Sigmoid colon (tissue), 7 donors: ENCODE results near the gene RELB. TPM values are rescaled to one million over a fixed set of nuclear protein-coding genes. Genes with fewer than 3 reads are reported as not detected.

Experiments
- DNase-seq: peaks from one replicate; pipeline ENCODE4 v3.0.0-alpha.2; 2019
- H3K27ac ChIP-seq, 4 donors: fragments of 200-600 bp; sonication (generic); one replicate each; pipeline ENCODE4 v1.5.1; 2016 to 2019; ENCODE audit warnings: mild to moderate bottlenecking in 1 of 4
- H3K27me3 ChIP-seq, 3 donors: fragments of 200-600 bp; sonication (generic); one replicate each; pipeline ENCODE4 v1.5.1; 2019; ENCODE audit warnings: mild to moderate bottlenecking in 1 of 3
- H3K36me3 ChIP-seq, 4 donors: fragments of 200-600 bp; sonication (generic); one replicate each; pipeline ENCODE4 v1.5.1; 2016 to 2019
- H3K4me1 ChIP-seq, 4 donors: fragments of 200-600 bp; sonication (generic); one replicate each; pipeline ENCODE4 v1.5.1; 2017 to 2019
- H3K4me3 ChIP-seq, 4 donors: fragments of 200-600 bp; sonication (generic); one replicate each; pipeline ENCODE4 v1.5.1; 2017 to 2019; ENCODE audit warnings: mild to moderate bottlenecking in 2 of 4, moderate library complexity in 1 of 4
- H3K9me3 ChIP-seq, 4 donors: fragments of 200-600 bp in 3 of 4; sonication (generic) in 3 of 4; one replicate each; pipeline versions ENCODE4 v1.5.1 to v1.6.1; 2013 to 2019
- EP300 ChIP-seq, 4 donors: sonication (generic); formaldehyde crosslinking; IDR thresholded peaks; one replicate each; pipeline ENCODE4 v1.6.1; 2017; ENCODE audit warnings: antibody characterized with exemption in 4 of 4
- POLR2A ChIP-seq, 2 donors: fragments of 450-650 bp; IDR thresholded peaks; one replicate each; pipeline ENCODE4 v1.6.1; 2016; ENCODE audit warnings: antibody characterized with exemption in 2 of 2, mild to moderate bottlenecking in 2 of 2, moderate library complexity in 2 of 2
- POLR2AphosphoS5 ChIP-seq, 4 donors: sonication (generic); formaldehyde crosslinking; IDR thresholded peaks; one replicate each; pipeline ENCODE4 v1.6.1; 2017; ENCODE audit warnings: antibody characterized with exemption in 4 of 4
- WGBS, 2 donors: extraction: QIAGEN DNeasy Blood & Tissue Kit; methylation state at CpG; one replicate each; pipeline ENCODE4 v1.1.7; 2013; 5-methylcytosine and 5-hydroxymethylcytosine counted together
- intact Hi-C: fragments of 100-400 bp; cut with DNase I; formaldehyde crosslinking; loops from one replicate; pipeline ENCODE4 v1.15.1; 2023
- polyA plus RNA-seq, 3 donors: library from polyadenylated mRNA; stranded (reverse); fragments of 200-250 nt; gene quantifications; one replicate each; pipeline ENCODE4 v1.2.3, GENCODE V29; 2013
- small RNA-seq, 3 donors: library from RNA; depleted of rRNA; stranded (forward); fragments of <200 nt; gene quantifications; one replicate each; pipeline ENCODE3, GENCODE V24; 2016
- total RNA-seq, 4 donors: library from RNA; depleted of rRNA; stranded (reverse); fragments of >200 nt; gene quantifications; one replicate each; pipeline ENCODE4 v1.1.0, GENCODE V29; 2016
- TF ChIP-seq, protein P1 (sequence below), 4 experiments: fragments of 450-650 bp in 3 of 4; fragments of 200-600 bp in 1 of 4; IDR thresholded peaks; one replicate each; pipeline ENCODE4 v1.5.1; 2016 to 2019; ENCODE audit warnings: antibody characterized with exemption in 4 of 4, mild to moderate bottlenecking in 3 of 4, moderate library complexity in 2 of 4
- donor health status: healthy with polysubstance abuse.
- donor health status: Bipolar disorder and iron deficiency.
- donor health status: healthy.

RELB gene
- total and polyA plus RNA-seq, 7 donors, result 3.2 to 50.2 (median 16.7) TPM

DNA sequence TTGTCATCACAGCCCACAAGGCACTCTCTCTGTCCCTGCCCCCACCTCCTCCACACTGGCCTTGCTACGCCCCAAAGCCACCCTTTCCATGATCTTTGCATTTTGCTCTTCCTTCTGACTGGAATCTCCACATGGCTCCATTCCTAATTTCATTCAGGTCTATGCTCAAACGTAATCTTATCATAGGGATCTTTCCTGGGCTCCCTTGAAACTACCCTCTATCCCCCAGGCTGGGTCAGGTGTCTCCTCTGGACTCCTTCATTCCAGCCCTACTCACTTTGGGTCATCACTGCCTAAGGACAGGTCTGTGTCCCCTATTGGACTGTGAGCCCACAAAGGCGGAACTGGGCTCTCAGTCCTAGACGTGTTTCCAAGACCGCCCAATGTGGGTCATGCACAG, 80.9 kb downstream of the RELB start:
- Histone ChIP-seq H3K27ac (no peak overlapping the region), H3K4me1 (peaks cover 0 to 22% (median 14%) of the 10 kb centered on the region in 4 donors), H3K27me3 (no peaks in the 10 kb centered on the region), H3K9me3 (no peaks in the 10 kb centered on the region), H3K36me3 (peaks cover 0 to 22% (median 5%) of the 10 kb centered on the region in 4 donors), H3K4me3 (no peak overlapping the region)
- intact Hi-C loops, result no loop called here
- 94 to 95% methylated on average over 5 of the region's 5 CpGs for WGBS, 2 donors
- DNase-seq, result no peak
- TF ChIP-seq POLR2A (IDR thresholded peaks at IDR 0.05) (no peak), POLR2AphosphoS5 (IDR thresholded peaks at IDR 0.05) (no peak), EP300 (IDR thresholded peaks at IDR 0.05) (no peak)
- TF ChIP-seq, protein P1, sequence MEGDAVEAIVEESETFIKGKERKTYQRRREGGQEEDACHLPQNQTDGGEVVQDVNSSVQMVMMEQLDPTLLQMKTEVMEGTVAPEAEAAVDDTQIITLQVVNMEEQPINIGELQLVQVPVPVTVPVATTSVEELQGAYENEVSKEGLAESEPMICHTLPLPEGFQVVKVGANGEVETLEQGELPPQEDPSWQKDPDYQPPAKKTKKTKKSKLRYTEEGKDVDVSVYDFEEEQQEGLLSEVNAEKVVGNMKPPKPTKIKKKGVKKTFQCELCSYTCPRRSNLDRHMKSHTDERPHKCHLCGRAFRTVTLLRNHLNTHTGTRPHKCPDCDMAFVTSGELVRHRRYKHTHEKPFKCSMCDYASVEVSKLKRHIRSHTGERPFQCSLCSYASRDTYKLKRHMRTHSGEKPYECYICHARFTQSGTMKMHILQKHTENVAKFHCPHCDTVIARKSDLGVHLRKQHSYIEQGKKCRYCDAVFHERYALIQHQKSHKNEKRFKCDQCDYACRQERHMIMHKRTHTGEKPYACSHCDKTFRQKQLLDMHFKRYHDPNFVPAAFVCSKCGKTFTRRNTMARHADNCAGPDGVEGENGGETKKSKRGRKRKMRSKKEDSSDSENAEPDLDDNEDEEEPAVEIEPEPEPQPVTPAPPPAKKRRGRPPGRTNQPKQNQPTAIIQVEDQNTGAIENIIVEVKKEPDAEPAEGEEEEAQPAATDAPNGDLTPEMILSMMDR (IDR thresholded peaks at IDR 0.05), result no peak

DNA sequence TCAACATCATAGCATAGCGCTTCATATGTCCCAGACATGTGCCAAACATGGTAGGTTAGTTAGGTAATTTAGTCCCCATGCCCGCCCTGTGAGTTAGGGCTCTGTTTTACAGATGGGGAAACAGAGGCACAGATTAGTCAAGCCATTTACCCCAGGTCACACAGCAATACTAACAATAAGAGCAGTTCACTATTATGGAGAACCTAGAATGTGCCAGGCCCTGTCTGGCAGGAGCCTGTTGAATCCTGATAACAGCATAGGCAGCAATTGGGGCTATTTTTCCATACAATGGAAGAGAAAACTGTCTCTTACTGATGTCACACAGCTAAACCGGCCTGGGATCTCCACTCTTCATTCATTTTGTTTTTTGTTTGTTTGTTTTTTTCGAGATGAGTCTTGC, 85.2 kb downstream of the RELB start:
- WGBS, 2 donors, result 96 to 97% methylated on average over 4 of the region's 4 CpGs

DNA sequence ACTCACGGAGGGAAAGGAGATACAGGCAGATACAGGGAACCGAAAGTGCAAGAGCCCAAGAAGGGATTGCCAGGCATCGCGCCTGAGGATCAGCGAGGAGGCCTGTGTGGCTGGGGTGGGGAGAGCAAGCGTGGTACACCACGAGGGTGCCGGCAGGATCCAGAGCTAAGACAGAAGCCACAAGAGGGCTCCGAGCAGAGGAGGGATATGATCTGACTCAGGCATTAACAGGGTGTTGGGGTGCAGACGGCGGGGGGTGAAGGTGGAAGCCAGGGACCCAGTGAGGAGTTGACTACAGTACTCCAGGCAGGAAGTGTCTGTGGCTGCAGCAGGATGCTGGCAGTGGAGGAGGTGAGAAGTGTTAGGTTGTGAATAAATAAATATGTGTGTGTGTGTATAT, 86.3 kb downstream of the RELB start:
- TF ChIP-seq POLR2A (IDR thresholded peaks at IDR 0.05), result no peak
- TF ChIP-seq, protein P1 (IDR thresholded peaks at IDR 0.05), result no peak
- no peak for TF ChIP-seq POLR2AphosphoS5 (IDR thresholded peaks at IDR 0.05)
- TF ChIP-seq EP300 (IDR thresholded peaks at IDR 0.05), result no peak
- 51 to 82% methylated on average over 11 of the region's 11 CpGs for WGBS, 2 donors
- Histone ChIP-seq H3K27me3 (no peaks in the 10 kb centered on the region), H3K4me3 (no peak overlapping the region), H3K27ac (no peak overlapping the region), H3K4me1 (peaks cover 0 to 18% (median 13%) of the 10 kb centered on the region in 4 donors), H3K36me3 (peaks cover 0 to 24% (median 6%) of the 10 kb centered on the region in 4 donors), H3K9me3 (no peaks in the 10 kb centered on the region)
- no peak for DNase-seq
- intact Hi-C loops, result no loop called here

More for the DNA sequence above, 85.2 kb downstream of the RELB start:
- no peak for TF ChIP-seq POLR2A (IDR thresholded peaks at IDR 0.05)
- TF ChIP-seq, protein P1 (IDR thresholded peaks at IDR 0.05), result no peak
- TF ChIP-seq EP300 (IDR thresholded peaks at IDR 0.05), result no peak
- no peak for TF ChIP-seq POLR2AphosphoS5 (IDR thresholded peaks at IDR 0.05)
- no peak for DNase-seq
- Histone ChIP-seq H3K27me3 (no peaks in the 10 kb centered on the region), H3K4me3 (no peak overlapping the region), H3K4me1 (peaks cover 0 to 11% (median 9%) of the 10 kb centered on the region in 4 donors), H3K27ac (no peak overlapping the region), H3K36me3 (peaks cover 0 to 35% (median 9%) of the 10 kb centered on the region in 4 donors), H3K9me3 (no peaks in the 10 kb centered on the region)
- intact Hi-C loops, result no loop called here

Small RNAs within 50 kb of the gene (small RNA-seq; reads per million reads assigned to genes)
- 0 reads per million in 3 donors for gene RNU6-611P

Other genes starting within 250 kb of the RELB start
- not detected for gene CBLC, start 223.6 kb upstream of the RELB start, total RNA-seq
- gene CBLC, start 223.6 kb upstream of the RELB start, polyA plus RNA-seq, result 10 to 100 TPM; 46.8 to 64.5 (median 58.0) TPM
- 10 to 100 TPM in 3 of 4 donors, 1 to 10 TPM in 1; 6.1 to 36.3 (median 13.4) TPM for gene BCAM, start 192.4 kb upstream of the RELB start, total RNA-seq
- gene BCAM, start 192.4 kb upstream of the RELB start, polyA plus RNA-seq, result 10 to 100 TPM in 1 of 3 donors, 1 to 10 TPM in 2; 1.2 to 19.9 (median 2.1) TPM
- 10 to 100 TPM; 16.3 to 39.6 (median 27.3) TPM for gene NECTIN2, start 155.2 kb upstream of the RELB start, total RNA-seq
- gene NECTIN2, start 155.2 kb upstream of the RELB start, polyA plus RNA-seq, result 10 to 100 TPM; 15.6 to 68.6 (median 27.3) TPM
- 10 to 100 TPM; 21.6 to 40.2 (median 33.1) TPM for gene TOMM40, start 110.2 kb upstream of the RELB start, total RNA-seq
- 10 to 100 TPM; 32.4 to 76.8 (median 32.4) TPM for gene TOMM40, start 110.2 kb upstream of the RELB start, polyA plus RNA-seq
- 100 to 1,000 TPM in 2 of 4 donors, 10 to 100 TPM in 2; 63.5 to 188 (median 92.2) TPM for gene APOE, start 95.7 kb upstream of the RELB start, total RNA-seq
- gene APOE, start 95.7 kb upstream of the RELB start, polyA plus RNA-seq, result 100 to 1,000 TPM; 111 to 326 (median 208) TPM
- gene APOC1, start 86.9 kb upstream of the RELB start, total RNA-seq, result 10 to 100 TPM in 1 of 4 donors, 1 to 10 TPM in 2, not detected in 1; 2.3 to 11.8 (median 5.8) TPM
- 10 to 100 TPM; 46.2 to 73.3 (median 49.9) TPM for gene APOC1, start 86.9 kb upstream of the RELB start, polyA plus RNA-seq
- not detected for gene APOC4, start 59.2 kb upstream of the RELB start, total RNA-seq
- gene APOC4, start 59.2 kb upstream of the RELB start, polyA plus RNA-seq, result not detected
- not detected for gene APOC2, start 55.4 kb upstream of the RELB start, total RNA-seq
- 10 to 100 TPM in 1 of 3 donors, 1 to 10 TPM in 2; 3.0 to 10.6 (median 3.3) TPM for gene APOC2, start 55.4 kb upstream of the RELB start, polyA plus RNA-seq
- 10 to 100 TPM; 31.6 to 51.5 (median 45.1) TPM for gene CLPTM1, start 46.1 kb upstream of the RELB start, total RNA-seq
- 10 to 100 TPM; 22.2 to 94.0 (median 27.0) TPM for gene CLPTM1, start 46.1 kb upstream of the RELB start, polyA plus RNA-seq
- gene CLASRP, start 37.6 kb downstream of the RELB start, total RNA-seq, result 100 to 1,000 TPM in 1 of 4 donors, 10 to 100 TPM in 3; 61.9 to 157 (median 73.7) TPM
- gene CLASRP, start 37.6 kb downstream of the RELB start, polyA plus RNA-seq, result 10 to 100 TPM; 19.0 to 70.8 (median 19.2) TPM
- 1 to 10 TPM in 1 of 4 donors, under 1 TPM in 1, not detected in 2; 0.41 to 1.2 TPM for gene ZNF296, start 75.0 kb downstream of the RELB start, total RNA-seq
- gene ZNF296, start 75.0 kb downstream of the RELB start, polyA plus RNA-seq, result 1 to 10 TPM; 2.8 to 5.4 (median 3.0) TPM
- 10 to 100 TPM; 10.3 to 18.2 (median 16.2) TPM for gene GEMIN7, start 77.8 kb downstream of the RELB start, total RNA-seq
- gene GEMIN7, start 77.8 kb downstream of the RELB start, polyA plus RNA-seq, result 10 to 100 TPM; 27.0 to 31.2 (median 30.6) TPM
- gene PPP1R37, start 91.7 kb downstream of the RELB start, total RNA-seq, result 10 to 100 TPM; 17.8 to 23.2 (median 19.9) TPM
- gene PPP1R37, start 91.7 kb downstream of the RELB start, polyA plus RNA-seq, result 10 to 100 TPM; 21.6 to 32.5 (median 22.4) TPM
- gene NKPD1, start 159.5 kb downstream of the RELB start, total RNA-seq, result under 1 TPM in 1 of 4 donors, not detected in 3; 0.83 TPM
- under 1 TPM in 1 of 3 donors, not detected in 2; 0.12 TPM for gene NKPD1, start 159.5 kb downstream of the RELB start, polyA plus RNA-seq
- gene TRAPPC6A, start 176.8 kb downstream of the RELB start, total RNA-seq, result 10 to 100 TPM; 15.1 to 36.4 (median 27.2) TPM
- 10 to 100 TPM; 50.3 to 67.5 (median 66.1) TPM for gene TRAPPC6A, start 176.8 kb downstream of the RELB start, polyA plus RNA-seq
- 10 to 100 TPM in 1 of 4 donors, 1 to 10 TPM in 3; 6.1 to 10.9 (median 7.8) TPM for gene BLOC1S3, start 177.3 kb downstream of the RELB start, total RNA-seq
- 1 to 10 TPM; 2.8 to 7.0 (median 3.0) TPM for gene BLOC1S3, start 177.3 kb downstream of the RELB start, polyA plus RNA-seq
- under 1 TPM in 2 of 4 donors, not detected in 2; 0.14 to 0.33 TPM for gene EXOC3L2, start 243.9 kb downstream of the RELB start, total RNA-seq
- 1 to 10 TPM in 1 of 3 donors, under 1 TPM in 1, not detected in 1; 0.69 to 1.7 TPM for gene EXOC3L2, start 243.9 kb downstream of the RELB start, polyA plus RNA-seq
- 10 to 100 TPM; 12.7 to 39.9 (median 15.2) TPM for gene MARK4, start 249.8 kb downstream of the RELB start, total RNA-seq
- 10 to 100 TPM in 1 of 3 donors, 1 to 10 TPM in 2; 6.2 to 12.3 (median 7.2) TPM for gene MARK4, start 249.8 kb downstream of the RELB start, polyA plus RNA-seq